Peyer's patch (tissue), 4 donors: ENCODE data around the gene BBS7. TPM values are rescaled to one million over a fixed set of nuclear protein-coding genes. Genes with fewer than 3 reads are reported as not detected.

ENCODE experiments used
- DNase-seq, 3 donors: peaks; one replicate each; pipeline ENCODE4 v3.0.0-alpha.2; 2017 to 2019
- H3K27ac ChIP-seq, 4 donors: fragments of 200-600 bp; sonication (generic); one replicate each; pipeline ENCODE4 v1.5.1; 2016 to 2019
- H3K27me3 ChIP-seq, 2 donors: fragments of 200-600 bp; sonication (generic); one replicate each; pipeline ENCODE4 v1.5.1; 2019
- H3K36me3 ChIP-seq, 3 donors: fragments of 200-600 bp; sonication (generic); one replicate each; pipeline ENCODE4 v1.5.1; 2016 to 2019
- H3K4me1 ChIP-seq, 4 donors: fragments of 200-600 bp; sonication (generic); one replicate each; pipeline ENCODE4 v1.5.1; 2016 to 2019
- H3K4me3 ChIP-seq, 4 donors: fragments of 200-600 bp; sonication (generic); 1 replicate in 3 of 4; 2 replicates in 1 of 4; pipeline ENCODE4 v1.5.1; 2016 to 2019; ENCODE audit warnings: mild to moderate bottlenecking in 1 of 4
- H3K9me3 ChIP-seq, 4 donors: fragments of 200-600 bp; sonication (generic); one replicate each; pipeline ENCODE4 v1.5.1; 2016 to 2019; ENCODE audit warnings: mild to moderate bottlenecking in 1 of 4
- POLR2A ChIP-seq, 2 donors: fragments of 450-650 bp; IDR thresholded peaks; one replicate each; pipeline ENCODE4 v1.5.1; 2017; ENCODE audit warnings: antibody characterized with exemption in 2 of 2, mild to moderate bottlenecking in 2 of 2, moderate library complexity in 2 of 2
- total RNA-seq, 4 donors: library from RNA; depleted of rRNA; stranded (reverse); fragments of >200 nt; gene quantifications; one replicate each; pipeline ENCODE4 v1.1.0, GENCODE V29; 2016
- TF ChIP-seq, protein P1 (sequence below), 6 experiments: fragments of 450-650 bp in 4 of 6; fragments of 200-600 bp in 2 of 6; sonication (generic) in 1 of 6; IDR thresholded peaks; one replicate each; pipeline ENCODE4 v1.5.1; 2017 to 2019; ENCODE audit warnings: antibody characterized with exemption in 6 of 6, mild to moderate bottlenecking in 3 of 6, moderate library complexity in 1 of 6

Gene BBS7
- total RNA-seq, 4 donors from 2014 or later, result 4.2 to 10.0 (median 8.6) TPM

GRCh38 chr4:121861426-121861825 lies 8.8 kb downstream of the BBS7 start:
- H3K27me3 ChIP-seq, result no peaks in the 10 kb centered on the region
- no peak overlapping the region for H3K4me3 ChIP-seq
- TF ChIP-seq, protein P1, sequence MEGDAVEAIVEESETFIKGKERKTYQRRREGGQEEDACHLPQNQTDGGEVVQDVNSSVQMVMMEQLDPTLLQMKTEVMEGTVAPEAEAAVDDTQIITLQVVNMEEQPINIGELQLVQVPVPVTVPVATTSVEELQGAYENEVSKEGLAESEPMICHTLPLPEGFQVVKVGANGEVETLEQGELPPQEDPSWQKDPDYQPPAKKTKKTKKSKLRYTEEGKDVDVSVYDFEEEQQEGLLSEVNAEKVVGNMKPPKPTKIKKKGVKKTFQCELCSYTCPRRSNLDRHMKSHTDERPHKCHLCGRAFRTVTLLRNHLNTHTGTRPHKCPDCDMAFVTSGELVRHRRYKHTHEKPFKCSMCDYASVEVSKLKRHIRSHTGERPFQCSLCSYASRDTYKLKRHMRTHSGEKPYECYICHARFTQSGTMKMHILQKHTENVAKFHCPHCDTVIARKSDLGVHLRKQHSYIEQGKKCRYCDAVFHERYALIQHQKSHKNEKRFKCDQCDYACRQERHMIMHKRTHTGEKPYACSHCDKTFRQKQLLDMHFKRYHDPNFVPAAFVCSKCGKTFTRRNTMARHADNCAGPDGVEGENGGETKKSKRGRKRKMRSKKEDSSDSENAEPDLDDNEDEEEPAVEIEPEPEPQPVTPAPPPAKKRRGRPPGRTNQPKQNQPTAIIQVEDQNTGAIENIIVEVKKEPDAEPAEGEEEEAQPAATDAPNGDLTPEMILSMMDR (IDR thresholded peaks at IDR 0.05), result no peak
- TF ChIP-seq POLR2A (IDR thresholded peaks at IDR 0.05), result no peak
- H3K9me3 ChIP-seq, result no peaks in the 10 kb centered on the region
- H3K36me3 ChIP-seq, result peaks cover 0 to 8% (median 0%) of the 10 kb centered on the region in 3 donors
- no peak overlapping the region for H3K27ac ChIP-seq
- no peaks in the 10 kb centered on the region for H3K4me1 ChIP-seq
- no peak for DNase-seq

DNA sequence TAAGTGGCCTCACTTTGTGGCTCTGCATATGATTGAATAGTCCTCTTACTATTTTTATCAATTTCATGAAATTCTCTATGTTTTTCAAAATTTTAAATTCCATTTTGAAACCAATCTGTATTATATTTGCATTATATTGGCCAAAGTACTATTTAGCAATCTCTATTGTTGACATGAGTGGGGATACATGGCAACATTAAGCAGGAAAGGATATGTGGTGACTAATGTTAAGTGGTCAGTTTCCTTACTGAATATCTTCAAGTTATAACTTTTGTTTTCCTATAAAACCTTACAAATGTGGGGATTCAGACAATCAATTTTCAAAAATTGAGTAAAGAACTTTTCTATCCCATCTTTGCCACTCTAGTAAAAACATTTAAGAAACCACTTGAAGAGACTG lies 10.2 kb downstream of the BBS7 start:
- peaks cover 0 to 8% (median 0%) of the 10 kb centered on the region in 3 donors for H3K36me3 ChIP-seq
- no peak for DNase-seq
- H3K27ac ChIP-seq, result no peak overlapping the region
- TF ChIP-seq POLR2A (IDR thresholded peaks at IDR 0.05), result no peak
- TF ChIP-seq, protein P1 (IDR thresholded peaks at IDR 0.05), result no peak
- no peaks in the 10 kb centered on the region for H3K4me1 ChIP-seq
- no peak overlapping the region for H3K4me3 ChIP-seq
- H3K9me3 ChIP-seq, result no peaks in the 10 kb centered on the region
- no peaks in the 10 kb centered on the region for H3K27me3 ChIP-seq

DNA sequence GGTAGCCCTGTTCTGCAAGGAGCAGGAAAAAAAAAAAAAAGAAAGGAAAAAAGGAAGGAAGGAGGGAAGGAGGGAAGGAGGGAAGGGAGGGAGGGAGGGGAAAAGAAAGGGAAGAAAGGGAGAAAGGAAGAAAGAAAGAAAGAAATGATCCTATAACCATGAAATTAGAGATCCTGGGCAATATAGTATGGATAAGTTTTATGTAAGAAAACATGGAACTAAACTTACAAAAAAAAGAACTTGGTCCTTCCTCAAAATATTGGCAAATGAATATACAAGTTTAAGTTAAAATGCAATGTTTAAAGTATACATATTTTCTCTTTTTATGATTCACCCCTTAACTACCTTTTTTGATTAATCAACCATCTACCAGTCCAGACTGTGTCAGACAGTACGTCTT lies 18.9 kb downstream of the BBS7 start:
- H3K27ac ChIP-seq, result no peak overlapping the region
- no peak for TF ChIP-seq POLR2A (IDR thresholded peaks at IDR 0.05)
- TF ChIP-seq, protein P1 (IDR thresholded peaks at IDR 0.05), result no peak
- DNase-seq, result no peak
- no peaks in the 10 kb centered on the region for H3K27me3 ChIP-seq
- H3K4me3 ChIP-seq, result no peak overlapping the region
- no peaks in the 10 kb centered on the region for H3K4me1 ChIP-seq
- no peaks in the 10 kb centered on the region for H3K9me3 ChIP-seq
- peaks cover 0 to 18% (median 0%) of the 10 kb centered on the region in 3 donors for H3K36me3 ChIP-seq

DNA sequence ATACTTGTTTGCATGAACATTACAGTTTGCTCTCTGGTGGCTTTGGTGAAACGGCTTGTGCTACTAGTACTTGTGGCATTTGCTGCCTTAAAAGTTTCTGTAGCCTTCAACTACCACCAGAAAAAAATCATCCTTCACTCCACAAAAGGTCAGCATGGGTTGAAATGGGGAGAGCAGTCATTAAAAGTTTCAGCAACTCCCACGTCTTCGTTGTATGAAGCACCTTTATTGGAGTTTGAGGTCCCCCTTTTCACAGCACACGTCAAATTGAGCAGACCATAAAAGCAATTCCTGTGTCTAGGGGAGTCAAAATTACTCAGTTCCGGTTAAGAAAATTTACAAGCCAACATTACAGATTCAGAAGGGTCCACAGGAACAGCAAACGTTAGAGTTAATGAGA lies 23.6 kb downstream of the BBS7 start:
- Histone ChIP-seq H3K9me3 (no peaks in the 10 kb centered on the region), H3K27me3 (no peaks in the 10 kb centered on the region), H3K4me1 (no peaks in the 10 kb centered on the region), H3K4me3 (no peak overlapping the region), H3K27ac (no peak overlapping the region), H3K36me3 (peaks cover 0 to 44% (median 0%) of the 10 kb centered on the region in 3 donors)
- DNase-seq, result no peak
- no peak for TF ChIP-seq POLR2A (IDR thresholded peaks at IDR 0.05)
- TF ChIP-seq, protein P1 (IDR thresholded peaks at IDR 0.05), result no peak

DNA sequence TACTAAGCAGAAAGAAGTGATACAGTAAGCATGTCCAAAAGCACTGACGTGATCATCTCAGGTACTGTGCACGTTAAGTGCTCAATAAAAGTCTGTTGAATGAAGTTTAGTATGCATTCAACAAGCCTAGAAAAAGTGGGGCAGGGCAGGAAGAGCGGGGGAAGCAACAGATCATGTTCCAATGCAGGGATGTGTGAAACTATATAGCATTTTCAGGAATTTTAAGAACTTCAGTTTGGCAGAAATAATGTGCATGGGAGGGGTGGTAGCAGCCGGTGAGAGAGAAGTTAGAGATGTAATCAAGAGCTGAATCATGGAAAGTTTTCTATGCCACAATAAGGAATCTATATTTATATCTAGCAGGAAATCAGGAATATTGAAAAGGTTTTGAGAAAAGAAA lies 27.4 kb downstream of the BBS7 start:
- H3K27me3 ChIP-seq, result no peaks in the 10 kb centered on the region
- no peak overlapping the region for H3K27ac ChIP-seq
- no peak for TF ChIP-seq POLR2A (IDR thresholded peaks at IDR 0.05)
- TF ChIP-seq, protein P1 (IDR thresholded peaks at IDR 0.05), result no peak
- H3K36me3 ChIP-seq, result peaks cover 0 to 53% (median 0%) of the 10 kb centered on the region in 3 donors
- DNase-seq, result no peak
- H3K4me1 ChIP-seq, result no peaks in the 10 kb centered on the region
- H3K9me3 ChIP-seq, result no peaks in the 10 kb centered on the region
- no peak overlapping the region for H3K4me3 ChIP-seq

- Histone ChIP-seq H3K36me3 (peaks cover 0 to 44% (median 0%) of the 10 kb centered on the region in 3 donors), H3K27me3 (no peaks in the 10 kb centered on the region), H3K27ac (no peak overlapping the region)
Observed at GRCh38 chr4:121838136-121838535, 32.1 kb downstream of the BBS7 start.

More at GRCh38 chr4:121838136-121838535, 32.1 kb downstream of the BBS7 start:
- Histone ChIP-seq H3K4me3 (no peak overlapping the region), H3K9me3 (no peaks in the 10 kb centered on the region), H3K4me1 (no peaks in the 10 kb centered on the region)
- no peak for DNase-seq
- TF ChIP-seq POLR2A (IDR thresholded peaks at IDR 0.05), result no peak
- TF ChIP-seq, protein P1 (IDR thresholded peaks at IDR 0.05), result no peak
